ENCODE results near the gene USP40.
"Not testable (repeated sequence)": the region's sequence is repeated elsewhere in the genome, so short reads cannot be mapped to it uniquely, and the experiment has no call there.

USP40 gene, protein sequence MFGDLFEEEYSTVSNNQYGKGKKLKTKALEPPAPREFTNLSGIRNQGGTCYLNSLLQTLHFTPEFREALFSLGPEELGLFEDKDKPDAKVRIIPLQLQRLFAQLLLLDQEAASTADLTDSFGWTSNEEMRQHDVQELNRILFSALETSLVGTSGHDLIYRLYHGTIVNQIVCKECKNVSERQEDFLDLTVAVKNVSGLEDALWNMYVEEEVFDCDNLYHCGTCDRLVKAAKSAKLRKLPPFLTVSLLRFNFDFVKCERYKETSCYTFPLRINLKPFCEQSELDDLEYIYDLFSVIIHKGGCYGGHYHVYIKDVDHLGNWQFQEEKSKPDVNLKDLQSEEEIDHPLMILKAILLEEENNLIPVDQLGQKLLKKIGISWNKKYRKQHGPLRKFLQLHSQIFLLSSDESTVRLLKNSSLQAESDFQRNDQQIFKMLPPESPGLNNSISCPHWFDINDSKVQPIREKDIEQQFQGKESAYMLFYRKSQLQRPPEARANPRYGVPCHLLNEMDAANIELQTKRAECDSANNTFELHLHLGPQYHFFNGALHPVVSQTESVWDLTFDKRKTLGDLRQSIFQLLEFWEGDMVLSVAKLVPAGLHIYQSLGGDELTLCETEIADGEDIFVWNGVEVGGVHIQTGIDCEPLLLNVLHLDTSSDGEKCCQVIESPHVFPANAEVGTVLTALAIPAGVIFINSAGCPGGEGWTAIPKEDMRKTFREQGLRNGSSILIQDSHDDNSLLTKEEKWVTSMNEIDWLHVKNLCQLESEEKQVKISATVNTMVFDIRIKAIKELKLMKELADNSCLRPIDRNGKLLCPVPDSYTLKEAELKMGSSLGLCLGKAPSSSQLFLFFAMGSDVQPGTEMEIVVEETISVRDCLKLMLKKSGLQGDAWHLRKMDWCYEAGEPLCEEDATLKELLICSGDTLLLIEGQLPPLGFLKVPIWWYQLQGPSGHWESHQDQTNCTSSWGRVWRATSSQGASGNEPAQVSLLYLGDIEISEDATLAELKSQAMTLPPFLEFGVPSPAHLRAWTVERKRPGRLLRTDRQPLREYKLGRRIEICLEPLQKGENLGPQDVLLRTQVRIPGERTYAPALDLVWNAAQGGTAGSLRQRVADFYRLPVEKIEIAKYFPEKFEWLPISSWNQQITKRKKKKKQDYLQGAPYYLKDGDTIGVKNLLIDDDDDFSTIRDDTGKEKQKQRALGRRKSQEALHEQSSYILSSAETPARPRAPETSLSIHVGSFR

DNA sequence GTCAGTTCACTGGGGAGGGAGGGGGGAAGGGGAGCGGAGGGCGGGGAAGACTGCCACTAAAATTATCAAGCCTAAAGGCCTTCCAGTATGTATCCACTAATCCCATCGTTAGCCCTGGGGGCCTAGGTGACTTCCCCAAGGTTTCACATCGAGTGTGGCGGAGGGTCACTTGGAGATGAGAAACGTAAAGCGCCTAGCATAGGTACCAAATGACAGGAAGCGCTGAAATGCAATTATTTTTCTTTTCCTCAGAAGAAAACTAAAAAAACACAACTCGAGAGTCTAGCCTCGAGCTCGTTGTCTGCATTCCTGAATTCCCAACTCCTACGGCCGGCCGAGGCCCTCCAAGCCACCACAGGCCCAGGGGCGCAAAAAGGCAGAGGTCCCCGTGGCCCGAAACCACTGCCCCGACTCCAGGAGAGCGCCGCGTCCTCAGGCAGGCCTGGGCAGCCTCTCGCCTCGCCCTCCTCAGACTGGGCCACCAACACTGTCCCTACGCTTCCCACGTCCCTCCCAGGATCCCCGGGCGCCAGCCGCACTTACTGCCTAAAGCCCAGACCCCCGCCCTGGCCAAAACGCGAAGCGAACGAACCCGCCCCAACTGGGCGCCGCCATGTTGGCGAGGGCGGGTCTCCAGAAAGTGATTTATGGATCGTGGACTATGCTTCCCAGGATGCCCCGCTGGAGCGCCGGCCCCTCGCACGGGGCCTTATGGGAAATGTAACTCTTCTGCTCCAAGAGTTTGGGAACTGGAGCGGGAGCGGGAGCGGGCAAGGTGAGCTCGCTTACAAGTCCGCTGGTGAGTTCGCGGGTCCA lies at the start of gene USP40:
Gene USP40 (minus strand): TSS at position 642 of the 816 bp plus-strand sequence. CDS start 1,228 bp downstream, outside the sequence.
- peak; percentile 92 for DNase-seq

DNA sequence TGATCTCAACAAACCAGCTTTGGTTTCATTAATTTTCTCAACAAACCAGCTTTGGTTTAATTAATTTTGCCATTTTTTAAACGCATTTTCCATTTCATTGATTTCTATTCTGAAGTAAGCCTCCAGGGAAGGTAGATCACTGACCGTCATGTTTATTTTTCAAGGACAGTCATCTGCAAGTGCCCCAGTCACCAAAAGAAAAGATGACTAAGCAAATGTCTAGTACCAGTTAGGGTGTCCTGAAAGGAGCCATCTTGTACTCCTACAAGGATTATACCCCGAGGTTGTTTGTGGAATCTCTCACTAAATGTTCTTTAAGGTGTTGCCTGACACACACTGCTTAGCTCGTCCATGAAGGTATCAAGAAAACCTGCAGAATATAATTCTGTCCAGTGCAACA lies 44.7 kb upstream of the USP40 start:
- DNase-seq = no peak

DNA sequence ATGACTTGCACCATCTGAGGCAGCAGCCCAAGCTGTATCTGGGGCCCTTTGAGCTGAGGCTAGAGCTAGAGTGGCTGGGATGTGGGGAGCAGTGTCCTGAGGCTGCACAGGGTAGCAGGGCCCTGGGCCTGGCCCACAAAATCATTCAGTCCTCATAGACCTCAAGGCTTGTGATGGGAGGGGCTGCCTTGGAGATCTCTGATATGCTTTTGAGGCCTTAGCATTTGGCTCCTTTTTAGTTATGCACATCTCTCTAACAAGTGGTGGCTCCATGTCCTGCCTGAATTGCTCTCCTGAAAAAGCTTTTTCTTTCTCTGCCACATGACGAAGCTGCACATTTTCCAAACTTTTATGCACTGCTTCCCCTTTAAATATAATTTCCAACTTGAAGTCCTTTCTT lies 39.1 kb upstream of the USP40 start:
- DNase-seq = no peak

DNA sequence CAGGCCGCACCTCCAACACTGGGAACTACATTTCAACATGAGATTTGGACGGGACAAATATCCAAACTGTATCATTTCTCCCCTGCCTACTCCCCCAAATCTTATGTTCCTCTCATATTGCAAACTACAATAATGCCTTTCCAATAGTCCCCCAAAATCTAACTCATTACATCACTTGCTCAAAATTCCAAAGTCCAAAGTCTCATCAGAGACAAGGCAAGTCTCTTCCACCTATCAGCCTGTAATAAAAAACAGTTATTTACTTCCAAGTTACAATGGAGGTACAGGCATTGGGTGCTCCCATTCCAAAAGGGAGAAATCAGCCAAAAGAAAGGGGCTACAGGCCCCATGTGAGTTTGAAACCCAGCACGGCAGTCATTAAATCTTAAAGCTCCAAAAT lies 38.2 kb upstream of the USP40 start:
- DNase-seq = no peak

DNA sequence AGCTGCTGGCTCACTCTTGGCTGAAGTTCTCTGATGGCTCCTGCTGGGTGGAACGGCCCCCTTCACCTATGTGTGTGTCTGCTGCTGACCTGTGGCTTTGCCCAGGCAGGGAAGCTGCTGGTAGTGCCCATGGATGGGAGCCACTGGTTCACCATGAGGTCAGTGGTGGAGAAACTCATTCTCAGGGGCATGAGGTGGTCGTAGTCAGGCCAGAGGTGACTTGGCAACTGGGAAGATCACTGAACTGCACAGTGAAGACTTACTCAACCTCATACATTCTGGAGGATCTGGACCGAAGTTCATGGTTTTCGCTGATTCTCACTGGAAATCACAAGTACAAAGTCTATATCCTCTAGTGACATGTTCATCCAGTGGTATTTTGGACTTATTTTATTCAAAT lies 36.9 kb upstream of the USP40 start:
- DNase-seq = no peak

DNA sequence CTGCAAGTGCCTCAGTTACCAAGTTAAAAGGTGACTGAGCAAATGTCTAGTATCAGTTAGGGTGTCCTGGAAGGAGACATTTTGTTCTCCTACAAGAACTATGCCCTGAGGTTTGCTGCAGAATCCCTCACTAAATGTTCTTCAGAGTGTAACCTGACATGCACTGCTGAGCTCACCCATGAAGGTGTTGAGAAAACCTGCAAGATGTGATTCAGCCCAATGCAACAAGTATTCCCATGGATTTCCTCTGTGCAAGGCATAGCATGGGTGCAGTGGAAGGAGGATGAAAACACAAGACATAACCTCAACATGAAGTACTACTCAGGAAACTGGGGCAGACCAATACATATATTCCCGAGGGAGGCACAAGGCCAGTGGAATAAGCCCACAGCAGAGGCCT lies 35.5 kb upstream of the USP40 start:
- DNase-seq = no peak

DNA sequence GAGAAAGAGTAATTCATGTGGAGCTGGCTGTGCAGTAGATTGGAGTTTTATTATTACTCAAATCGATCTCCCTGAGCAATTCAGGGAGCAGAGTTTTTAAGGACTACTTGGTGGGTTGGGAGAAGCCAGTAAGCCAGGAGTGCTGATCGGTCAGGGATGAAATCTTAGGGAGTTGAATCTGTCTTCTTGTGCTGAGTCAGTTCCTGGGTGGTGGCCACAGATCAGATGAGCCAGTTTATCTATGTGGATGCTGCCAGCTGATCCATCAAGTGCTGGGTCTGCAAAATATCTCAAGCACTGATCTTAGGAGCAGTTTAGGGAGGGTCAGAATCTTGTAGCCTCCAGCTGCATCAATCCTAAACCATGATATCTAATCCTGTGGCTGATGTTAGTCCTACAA lies 33.8 kb upstream of the USP40 start:
- no peak for DNase-seq

DNA sequence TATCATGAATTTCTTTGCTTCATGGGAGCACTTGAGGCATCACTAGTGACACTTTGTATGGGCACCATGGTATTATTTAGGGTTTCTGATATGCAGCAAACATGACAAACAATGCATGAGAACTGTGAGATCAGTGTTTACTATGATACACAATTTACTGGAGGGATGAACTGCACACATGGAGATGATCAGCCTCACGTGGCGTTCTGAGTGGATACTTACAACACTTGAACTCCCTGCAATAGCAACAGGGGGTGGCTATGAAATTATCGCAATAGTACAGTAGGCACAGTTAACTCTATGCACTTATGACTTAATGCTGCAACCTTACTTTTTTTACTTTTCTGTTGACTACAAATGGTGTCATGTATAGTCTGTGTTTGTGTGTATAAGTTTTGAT lies 32.4 kb upstream of the USP40 start:
- no peak for DNase-seq

DNA sequence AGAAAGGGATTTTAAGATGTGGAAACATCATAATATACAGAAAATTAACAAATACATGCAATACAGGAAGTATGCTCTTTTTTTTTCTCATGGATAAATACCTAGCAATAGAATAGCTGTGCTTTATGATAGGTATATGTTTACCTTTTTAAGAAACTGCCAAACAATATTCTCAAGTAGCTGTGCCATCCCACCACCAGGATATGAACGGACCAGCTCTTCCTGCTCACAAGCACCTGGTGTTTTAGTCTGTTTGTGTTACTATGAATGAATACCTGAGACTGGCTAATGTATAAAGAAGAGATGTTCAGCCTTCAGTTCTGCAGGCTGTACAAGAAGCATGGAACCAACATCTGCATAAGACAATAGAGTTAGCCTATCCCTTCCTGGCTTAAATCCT lies 30.9 kb upstream of the USP40 start:
- DNase-seq = peak; percentile 6

DNA sequence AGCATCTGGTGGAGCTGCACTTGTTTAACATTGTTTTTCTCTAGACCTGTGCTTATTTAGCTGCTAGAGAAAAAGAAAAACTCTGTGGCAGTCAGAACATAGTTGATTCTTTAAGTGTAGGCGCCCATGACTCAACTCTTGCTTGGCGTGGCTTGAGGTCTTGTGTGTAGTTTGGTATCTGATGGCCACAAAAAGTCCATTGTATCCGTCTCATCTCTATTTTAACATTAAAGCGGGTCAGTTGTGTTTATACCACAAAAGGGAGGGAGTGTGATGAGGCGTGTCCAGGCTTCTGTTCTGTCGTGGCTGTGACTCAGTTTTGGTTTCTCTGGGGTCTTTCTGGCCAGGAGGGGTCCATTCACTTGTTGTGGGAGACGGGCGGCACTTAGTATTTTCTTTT lies 26.6 kb upstream of the USP40 start:
- DNase-seq = no peak

DNA sequence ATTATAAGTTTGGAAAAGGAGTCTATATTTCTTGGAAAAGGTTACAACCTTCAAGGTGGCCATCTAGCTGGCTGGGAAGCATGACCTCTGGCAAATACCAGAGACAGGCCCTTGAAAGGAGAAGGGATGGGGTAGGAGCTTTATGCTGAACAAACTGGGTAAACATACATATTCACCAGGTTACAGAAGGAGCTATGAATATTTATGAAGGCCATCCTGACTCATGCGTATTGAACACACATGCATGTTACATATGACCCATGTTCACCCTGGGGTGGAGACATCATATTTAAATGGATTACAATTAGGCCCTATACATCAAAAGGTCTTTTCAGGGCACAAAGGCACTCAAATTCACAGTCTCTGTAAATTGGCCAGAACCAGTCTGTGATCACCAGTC lies 26.1 kb upstream of the USP40 start:
- DNase-seq = not testable (repeated sequence)

DNA sequence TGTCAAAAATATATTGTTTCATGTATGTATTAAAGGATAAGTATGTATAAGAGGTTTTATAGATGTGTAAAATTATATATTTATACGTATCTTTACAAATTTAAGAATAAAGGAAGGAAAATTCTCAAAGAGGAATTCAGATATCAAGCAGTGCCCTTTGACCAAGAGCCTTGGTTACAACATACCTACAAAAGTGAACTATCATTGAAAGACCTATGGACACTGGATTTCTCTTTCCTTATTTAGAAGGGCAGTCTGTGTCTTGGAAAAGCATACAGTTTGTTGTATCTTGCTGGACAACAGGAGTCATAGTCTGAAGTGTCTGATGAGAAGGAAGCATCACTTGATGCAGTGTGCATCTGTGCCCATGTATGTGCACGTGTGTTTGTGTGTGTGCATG lies 21.8 kb upstream of the USP40 start:
- DNase-seq = no peak

DNA sequence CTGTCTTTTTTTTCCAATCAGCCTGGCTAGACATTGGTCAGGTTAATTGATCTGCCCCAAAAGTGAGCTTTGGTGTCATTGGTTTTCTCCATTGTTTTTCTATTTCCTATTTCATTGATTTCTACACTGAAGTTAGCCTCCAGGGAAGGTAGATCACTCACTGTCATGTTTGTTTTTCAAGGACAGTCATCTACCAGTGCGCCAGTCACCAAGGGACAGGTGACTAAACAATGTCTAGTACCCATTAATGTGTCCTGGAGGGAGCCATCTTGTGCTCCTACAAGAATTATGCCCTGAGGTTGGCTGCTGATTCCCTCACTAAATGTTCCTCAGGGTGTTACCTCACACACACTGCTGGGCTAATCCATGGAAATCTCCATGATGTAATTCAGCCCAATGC lies 17.6 kb upstream of the USP40 start:
- no peak for DNase-seq

DNA sequence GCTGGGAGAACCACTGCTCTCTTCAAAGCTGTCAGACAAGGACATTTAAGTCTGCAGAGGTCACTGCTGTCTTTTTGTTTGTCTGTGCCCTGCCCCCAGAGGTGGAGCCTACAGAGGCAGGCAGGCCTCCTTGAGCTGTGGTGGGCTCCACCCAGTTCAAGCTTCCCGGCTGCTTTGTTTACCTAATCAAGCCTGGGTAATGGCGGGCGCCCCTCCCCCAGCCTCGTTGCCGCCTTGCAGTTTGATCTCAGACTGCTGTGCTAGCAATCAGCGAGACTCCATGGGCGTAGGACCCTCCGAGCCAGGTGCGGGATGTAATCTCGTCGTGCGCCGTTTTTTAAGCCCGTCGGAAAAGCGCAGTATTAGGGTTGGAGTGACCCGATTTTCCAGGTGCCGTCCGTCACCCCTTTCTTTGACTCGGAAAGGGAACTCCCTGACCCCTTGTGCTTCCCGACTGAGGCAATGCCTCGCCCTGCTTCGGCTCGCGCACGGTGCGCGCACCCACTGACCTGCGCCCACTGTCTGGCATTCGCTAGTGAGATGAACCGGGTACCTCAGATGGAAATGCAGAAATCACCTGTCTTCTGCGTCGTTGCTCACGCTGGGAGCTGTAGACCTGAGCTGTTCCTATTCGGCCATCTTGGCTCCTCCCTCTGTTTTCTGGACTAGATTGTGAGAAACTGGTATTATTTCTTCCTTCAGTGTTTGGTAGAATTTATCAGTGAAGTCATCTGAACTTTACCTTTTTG lies 16.8 kb upstream of the USP40 start:
- DNase-seq = not testable (repeated sequence)

DNA sequence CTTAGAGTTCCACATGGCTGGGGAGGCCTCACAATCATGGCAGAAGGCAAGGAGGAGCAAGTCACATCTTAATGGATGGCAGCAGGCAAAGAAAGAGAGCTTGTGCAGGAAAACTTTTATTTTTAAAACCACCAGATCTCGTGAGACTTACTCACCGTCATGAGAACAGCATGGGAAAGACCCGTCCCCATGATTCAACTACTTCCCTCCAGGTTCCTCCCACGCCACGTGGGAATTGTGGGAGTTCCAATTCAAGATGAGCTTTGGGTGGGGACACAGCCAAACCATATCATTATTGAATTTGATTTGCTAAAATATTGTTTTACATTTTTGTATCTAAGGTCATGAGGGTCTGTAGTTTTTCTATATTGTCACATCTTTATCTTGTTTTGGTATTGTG lies 10.8 kb upstream of the USP40 start:
- not testable (repeated sequence) for DNase-seq

DNA sequence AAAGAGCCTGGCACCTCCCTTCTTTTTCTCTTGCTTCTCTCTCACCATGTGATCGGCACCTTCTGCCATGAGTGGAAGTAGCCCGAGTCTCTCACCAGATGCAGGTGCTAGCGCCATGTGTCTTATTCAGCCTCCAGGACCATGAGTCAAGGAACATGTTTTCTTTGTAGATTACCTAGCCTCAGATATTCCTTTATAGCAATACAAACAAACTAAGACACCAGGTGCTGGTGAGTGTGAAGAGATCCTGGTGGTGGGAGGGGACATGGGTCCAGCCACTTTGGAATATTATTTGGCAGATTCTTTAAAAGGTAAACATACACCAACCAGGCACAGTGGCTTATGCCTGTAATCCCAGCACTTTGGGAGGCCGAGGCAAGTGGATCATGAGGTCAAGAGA lies 5.9 kb upstream of the USP40 start:
- no peak for DNase-seq

DNA sequence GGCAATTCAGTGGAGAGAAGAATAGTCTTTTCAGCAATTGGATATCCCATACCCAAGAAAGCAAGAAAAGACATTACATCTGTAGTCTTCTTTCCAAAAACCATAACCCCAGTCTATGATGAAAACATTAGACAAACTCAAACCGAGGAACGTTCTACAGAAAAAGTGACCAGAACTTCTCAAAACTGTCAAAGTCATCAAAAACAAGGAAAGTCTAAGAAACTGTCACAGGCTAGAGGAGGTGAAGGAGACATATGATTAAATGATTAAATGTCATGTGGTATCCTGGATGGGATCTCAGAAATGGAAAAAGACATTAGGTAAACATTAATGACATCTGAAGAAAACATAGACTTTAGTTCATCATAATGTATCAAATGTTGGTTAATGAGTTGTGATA lies 4.9 kb upstream of the USP40 start:
- no peak for DNase-seq

DNA sequence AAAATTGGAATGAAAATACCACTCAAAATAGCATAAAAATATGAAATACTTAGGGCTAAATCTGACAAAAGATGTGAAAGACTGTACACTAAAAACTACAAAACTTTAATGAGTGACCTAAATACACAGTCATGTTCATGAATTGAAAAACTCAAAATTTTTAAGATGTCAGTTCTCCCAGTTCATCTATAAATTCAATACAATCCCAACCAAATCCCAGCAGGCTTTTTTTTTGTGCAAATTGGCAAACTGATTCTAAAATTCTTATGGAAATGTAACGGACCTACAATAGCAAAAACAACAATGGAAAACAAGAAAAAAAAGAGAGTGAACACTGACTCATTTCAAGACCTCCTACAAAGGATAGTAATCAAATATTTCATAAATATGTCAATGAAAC lies 4.4 kb upstream of the USP40 start:
- DNase-seq = no peak

DNA sequence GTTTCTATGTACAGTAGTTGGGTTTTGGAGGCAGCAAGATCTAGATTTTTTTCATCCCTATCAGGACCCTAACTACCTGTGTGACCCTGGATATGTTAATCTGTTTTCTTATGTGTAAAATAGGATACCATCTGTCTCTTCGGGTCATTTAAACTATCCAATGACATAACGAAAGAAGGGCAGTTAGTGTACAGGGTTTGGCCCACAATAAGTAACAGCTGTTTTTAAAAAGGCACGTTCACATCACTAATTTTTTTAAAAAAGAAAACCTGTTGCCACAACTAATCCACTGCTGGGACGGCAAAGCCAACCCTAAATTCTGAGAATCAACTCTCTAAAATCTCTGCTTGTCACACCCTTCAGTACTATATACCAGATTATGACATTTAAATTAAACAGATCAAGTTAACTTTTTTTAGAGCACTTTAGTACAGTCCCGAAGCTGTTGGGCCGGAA lies 869 bp downstream of the USP40 start:
- DNase-seq = no peak

DNA sequence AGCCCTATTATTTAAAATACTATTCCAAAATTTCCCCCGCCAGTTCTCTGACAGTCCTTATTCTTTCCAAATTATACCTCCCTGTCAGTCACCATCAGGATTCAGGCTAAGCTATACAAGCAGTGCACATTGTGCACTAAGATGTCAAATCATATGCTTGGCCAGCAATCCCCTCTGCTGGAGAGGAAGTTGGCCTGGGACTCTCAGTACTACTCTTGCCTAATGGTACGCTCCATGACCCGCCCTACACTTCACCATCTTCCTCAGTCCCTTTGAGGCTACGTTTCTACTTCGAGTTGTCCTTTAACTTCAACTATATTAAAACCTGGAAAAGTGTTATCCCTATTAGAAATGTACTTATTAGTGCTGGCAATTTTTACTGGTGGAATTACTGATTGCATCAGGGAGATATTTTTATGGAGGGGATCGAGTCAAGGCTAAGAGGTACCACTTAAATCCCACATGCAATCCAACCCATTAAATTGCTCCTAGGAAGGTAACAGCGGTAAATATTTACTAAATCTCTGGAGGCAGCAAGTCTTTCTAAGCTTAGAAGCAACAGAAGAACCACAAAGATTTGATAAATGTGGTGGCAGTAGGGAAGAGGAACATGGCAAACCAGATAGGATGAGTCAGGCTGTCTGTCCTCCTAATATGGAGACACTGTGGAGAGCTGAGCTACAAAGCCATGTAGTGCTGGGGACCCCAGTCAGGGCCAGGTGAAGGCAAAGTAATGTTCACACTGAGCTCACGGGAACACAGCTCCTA lies 2.7 kb downstream of the USP40 start:
- DNase-seq = no peak

Data from NCI-H774 (cell line).